Neural progenitor cell (in vitro differentiated cells): Measurements from ENCODE around the gene FAM53B.

ENCODE experiments used
- CTCF ChIP-seq: fragments of 200-600 bp; sonication (generic); IDR thresholded peaks from 2 replicates; pipeline ENCODE4 v1.5.1; 2017; ENCODE audit warnings: antibody characterized with exemption, mild to moderate bottlenecking
- EZH2 ChIP-seq: fragments of 200-600 bp; sonication (generic); IDR thresholded peaks from 2 replicates; pipeline ENCODE4 v1.6.1; 2017; ENCODE audit warnings: antibody characterized with exemption, mild to moderate bottlenecking, moderate library complexity
- EZH2phosphoT487 ChIP-seq: fragments of 200-600 bp; sonication (generic); IDR thresholded peaks from 2 replicates; pipeline ENCODE4 v1.6.1; 2017; ENCODE audit warnings: antibody characterized with exemption

GRCh38 chr10:124656113-124656490 lies 88.1 kb downstream of the FAM53B start:
- TF ChIP-seq CTCF, result no peak
- TF ChIP-seq EZH2phosphoT487, result no peak
- no peak for TF ChIP-seq EZH2
